Body of pancreas (tissue), 4 donors: ENCODE measurements around the gene SKOR1. TPM values are rescaled to one million over a fixed set of nuclear protein-coding genes. Genes with fewer than 3 reads are reported as not detected.

Source experiments
- ATAC-seq: fragments of 150-250 bp; one replicate; pipeline ENCODE4 v1.9.1; 2016
- DNase-seq, 4 donors: peaks; one replicate each; pipeline ENCODE4 v3.0.0-alpha.2; 2019
- H3K27ac ChIP-seq, 4 donors: fragments of 200-600 bp; sonication (generic); 1 replicate in 3 of 4; 2 replicates in 1 of 4; pipeline versions ENCODE4 v1.5.1 to v1.6.1; 2016 to 2019; ENCODE audit warnings: mild to moderate bottlenecking in 1 of 4, mixed read lengths in 1 of 4, moderate library complexity in 1 of 4
- H3K27me3 ChIP-seq, 2 donors: fragments of 200-600 bp; sonication (generic); one replicate each; pipeline ENCODE4 v1.6.0; 2016; ENCODE audit warnings: mild to moderate bottlenecking in 1 of 2
- H3K36me3 ChIP-seq, 2 donors: fragments of 200-600 bp; sonication (generic); replicated peaks in 1 of 2; 2 replicates each; pipeline ENCODE4 v1.5.1; 2016; ENCODE audit warnings: low read depth in 2 of 2; ENCODE audit not compliant: insufficient read depth in 1 of 2
- H3K4me1 ChIP-seq: fragments of 200-600 bp; sonication (generic); one replicate; pipeline ENCODE4 v1.6.0; 2016
- H3K4me3 ChIP-seq, 2 donors: fragments of 200-600 bp; sonication (generic); 1 replicate in 1 of 2; 2 replicates in 1 of 2; pipeline ENCODE4 v1.5.1; 2016 to 2019
- H3K9me3 ChIP-seq, 3 donors: fragments of 200-600 bp; sonication (generic); 1 replicate in 2 of 3; 2 replicates in 1 of 3; pipeline ENCODE4 v1.5.1; 2016
- CTCF ChIP-seq, 7 experiments: fragments of 450-650 bp in 4 of 7; fragments of 200-600 bp in 3 of 7; sonication (generic) in 3 of 7; IDR thresholded peaks; one replicate each; pipeline ENCODE4 v1.5.1; 2016 to 2019; ENCODE audit warnings: antibody characterized with exemption in 7 of 7
- POLR2A ChIP-seq, 3 donors: fragments of 450-650 bp; IDR thresholded peaks; one replicate each; pipeline ENCODE4 v1.6.1; 2016; ENCODE audit warnings: antibody characterized with exemption in 3 of 3, mild to moderate bottlenecking in 2 of 3
- WGBS, 2 donors: methylation state at CpG; one replicate each; pipeline ENCODE4 v1.1.5; 2017; 5-methylcytosine and 5-hydroxymethylcytosine counted together
- intact Hi-C: fragments of 100-400 bp; cut with DNase I; formaldehyde crosslinking; loops from one replicate; pipeline ENCODE4 v1.15.1; 2023
- total RNA-seq, 2 donors: library from RNA; depleted of rRNA; stranded (reverse); fragments of >200 nt; gene quantifications; one replicate each; pipeline ENCODE4 v1.1.0, GENCODE V29; 2016

Gene SKOR1
- total RNA-seq, 2 donors from 2014 or later = under 0.01 to 0.78 TPM

DNA sequence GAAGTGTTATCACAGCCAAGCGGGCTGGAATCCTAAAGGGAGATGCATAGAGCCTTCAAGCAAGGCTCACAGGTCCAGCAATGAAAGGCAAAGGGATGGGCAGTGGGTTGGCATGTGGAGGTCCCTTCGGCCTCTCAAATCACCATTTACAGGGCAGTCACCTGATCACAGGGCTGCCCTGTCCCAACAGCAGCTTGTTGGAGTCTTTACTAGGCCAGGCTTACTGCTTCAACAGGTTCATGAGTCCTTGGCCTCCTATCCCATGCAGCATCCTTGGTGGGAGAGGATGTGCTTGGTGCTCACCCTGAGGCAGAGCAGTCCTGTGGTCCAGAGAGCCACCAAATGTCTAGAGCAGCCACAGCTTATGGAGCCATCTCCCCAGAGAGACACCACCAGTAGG is 24.2 kb upstream of the SKOR1 start:
- ATAC-seq (no peak), DNase-seq (no peak)
- intact Hi-C loops = no loop called here
- Histone ChIP-seq H3K27me3 (no peaks in the 10 kb centered on the region), H3K36me3 (no peaks in the 10 kb centered on the region), H3K27ac (no peak overlapping the region), H3K9me3 (no peaks in the 10 kb centered on the region), H3K4me1 (no peaks in the 10 kb centered on the region), H3K4me3 (no peak overlapping the region)
- WGBS, 2 donors = 90 to 96% methylated on average over 2 of the region's 2 CpGs
- no peak for TF ChIP-seq POLR2A (IDR thresholded peaks at IDR 0.05)
- no peak for TF ChIP-seq CTCF (IDR thresholded peaks at IDR 0.05)

DNA sequence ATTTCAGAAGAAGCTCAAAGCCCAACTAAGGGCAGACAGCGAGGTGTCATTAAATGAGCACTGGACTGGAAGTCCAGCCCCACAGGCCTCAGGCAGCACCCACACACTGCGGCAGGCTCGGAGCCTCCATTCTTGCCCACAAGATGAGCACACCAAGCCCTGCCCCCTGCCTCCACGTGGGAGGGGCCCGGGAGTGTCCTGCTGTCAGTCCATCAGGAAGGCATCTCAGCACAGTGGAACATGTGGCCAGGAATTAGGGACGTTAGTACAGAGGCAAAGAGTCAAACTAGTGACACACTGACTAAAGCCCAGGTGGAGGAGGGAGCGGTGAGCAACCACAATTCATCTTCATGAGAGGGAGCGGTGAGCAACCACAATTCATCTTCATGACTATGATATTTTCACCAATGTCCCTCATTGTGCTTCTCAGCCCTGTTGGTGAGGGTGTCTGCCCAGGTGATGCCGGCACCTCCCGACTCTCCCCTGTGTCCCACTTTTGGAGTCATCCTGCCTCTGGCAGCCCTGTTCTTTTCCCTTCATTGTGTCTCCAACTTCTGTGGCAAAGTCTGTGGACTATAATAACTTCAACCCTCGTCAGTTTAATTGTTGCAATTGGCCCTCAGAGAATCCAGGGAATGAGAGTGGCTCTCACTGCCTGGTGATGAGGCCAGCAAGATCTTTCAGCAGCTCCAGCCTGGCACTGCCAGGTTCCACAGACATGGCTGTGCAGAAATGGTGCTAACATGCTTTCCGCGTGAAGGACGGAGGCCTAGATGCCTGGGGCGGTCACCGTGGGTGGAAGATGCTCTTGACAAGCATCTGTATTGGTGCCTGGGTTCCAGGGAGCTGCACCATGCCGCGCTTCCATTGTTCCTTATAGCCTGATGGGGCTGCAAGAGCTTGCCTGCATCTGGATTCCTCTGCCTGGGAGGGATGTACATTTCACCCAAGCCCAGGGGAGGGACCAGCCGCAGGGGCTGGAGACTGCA is 23.1 kb upstream of the SKOR1 start:
- Histone ChIP-seq H3K4me1 (no peaks in the 10 kb centered on the region), H3K27ac (no peak overlapping the region), H3K9me3 (no peaks in the 10 kb centered on the region), H3K36me3 (no peaks in the 10 kb centered on the region), H3K4me3 (no peak overlapping the region), H3K27me3 (no peaks in the 10 kb centered on the region)
- ATAC-seq (no peak), DNase-seq (no peak)
- WGBS, 2 donors = 89 to 92% methylated on average over 15 to 19 of the region's 19 CpGs
- intact Hi-C loops = no loop called here
- TF ChIP-seq CTCF (IDR thresholded peaks at IDR 0.05) (no peak), POLR2A (IDR thresholded peaks at IDR 0.05) (no peak)

- TF ChIP-seq CTCF (IDR thresholded peaks at IDR 0.05) = no peak
- TF ChIP-seq POLR2A (IDR thresholded peaks at IDR 0.05) = no peak
- H3K9me3 ChIP-seq = no peaks in the 10 kb centered on the region
- ATAC-seq = no peak
- intact Hi-C loops = no loop called here
- no peak overlapping the region for H3K27ac ChIP-seq
- H3K4me3 ChIP-seq = no peak overlapping the region
- 85 to 86% methylated on average over 3 of the region's 3 CpGs for WGBS, 2 donors
- no peaks in the 10 kb centered on the region for H3K36me3 ChIP-seq
- no peak for DNase-seq
- no peaks in the 10 kb centered on the region for H3K27me3 ChIP-seq
- H3K4me1 ChIP-seq = no peaks in the 10 kb centered on the region
Measured at GRCh38 chr15:67803299-67803698, 22.0 kb upstream of the SKOR1 start.

- no peaks in the 10 kb centered on the region for H3K9me3 ChIP-seq
- TF ChIP-seq POLR2A (IDR thresholded peaks at IDR 0.05) (no peak), CTCF (IDR thresholded peaks at IDR 0.05) (no peak)
- H3K27me3 ChIP-seq = no peaks in the 10 kb centered on the region
- H3K4me1 ChIP-seq = no peaks in the 10 kb centered on the region
- no peak overlapping the region for H3K27ac ChIP-seq
- no peak for ATAC-seq
- intact Hi-C loops = no loop called here
- no peak overlapping the region for H3K4me3 ChIP-seq
- no peaks in the 10 kb centered on the region for H3K36me3 ChIP-seq
- no peak for DNase-seq
- WGBS, 2 donors = 89 to 94% methylated on average over 14 to 27 of the region's 27 CpGs
Measured at GRCh38 chr15:67803996-67804843, 21.1 kb upstream of the SKOR1 start.
